Astrocyte (in vitro differentiated cells and primary cell): Measurements from ENCODE around the gene RPS21. TPM values are rescaled to one million over a fixed set of nuclear protein-coding genes. Genes with fewer than 3 reads are reported as not detected.

Experiments
- DNase-seq: peaks from one replicate; pipeline ENCODE4 v3.0.0-alpha.2; 2010; ENCODE audit warnings: low read depth
- FAIRE-seq: peaks from 2 replicates; lab custom pipeline; 2011; peaks lifted over from hg19 to GRCh38; lab: Jason Lieb, UNC
- H2AFZ ChIP-seq: 2 replicates; pipeline ENCODE4 v1.6.0; 2012; ENCODE audit warnings: low read depth, low read length, inconsistent platforms
- H3K27ac ChIP-seq: 2 replicates; pipeline ENCODE4 v1.5.1; 2011; ENCODE audit warnings: low read depth, low read length, inconsistent platforms
- H3K27me3 ChIP-seq: 2 replicates; pipeline ENCODE4 v1.6.0; 2011; ENCODE audit warnings: low read length, inconsistent platforms; ENCODE audit not compliant: insufficient read depth
- H3K36me3 ChIP-seq: 2 replicates; pipeline ENCODE4 v1.5.1; 2011; ENCODE audit warnings: low read length, inconsistent platforms; ENCODE audit not compliant: insufficient read depth
- H3K4me1 ChIP-seq: 2 replicates; pipeline ENCODE4 v1.5.1; 2011; ENCODE audit warnings: low read length, inconsistent platforms; ENCODE audit not compliant: insufficient read depth
- H3K4me2 ChIP-seq: 2 replicates; pipeline ENCODE4 v1.6.0; 2012; ENCODE audit warnings: low read length, inconsistent platforms
- H3K4me3 ChIP-seq: 2 replicates; pipeline ENCODE4 v1.5.1; 2011; ENCODE audit warnings: low read depth, mild to moderate bottlenecking, low read length, inconsistent platforms; ENCODE audit not compliant: insufficient read depth
- H3K79me2 ChIP-seq: 2 replicates; pipeline ENCODE4 v1.6.0; 2012; ENCODE audit warnings: mild to moderate bottlenecking, low read length, inconsistent platforms; ENCODE audit not compliant: insufficient read depth
- H3K9ac ChIP-seq: 2 replicates; pipeline ENCODE4 v1.6.0; 2012; ENCODE audit warnings: mild to moderate bottlenecking, low read length, inconsistent platforms
- H3K9me3 ChIP-seq: 2 replicates; pipeline ENCODE4 v1.5.1; 2012; ENCODE audit warnings: low read depth, mild to moderate bottlenecking, low read length, inconsistent platforms; ENCODE audit not compliant: insufficient read depth
- H4K20me1 ChIP-seq: 2 replicates; pipeline ENCODE4 v1.6.0; 2012; ENCODE audit warnings: low read length, inconsistent platforms; ENCODE audit not compliant: insufficient read depth
- H3K27ac Mint-ChIP-seq: one replicate; pipeline ENCODE4 v1.8.0; 2021; ENCODE audit warnings: mild to moderate bottlenecking, mixed read lengths; ENCODE audit not compliant: unreplicated experiment
- H3K27me3 Mint-ChIP-seq: one replicate; pipeline ENCODE4 v1.8.0; 2021; ENCODE audit warnings: low read depth, mixed read lengths; ENCODE audit not compliant: unreplicated experiment
- H3K36me3 Mint-ChIP-seq: one replicate; pipeline ENCODE4 v1.8.0; 2021; ENCODE audit warnings: low read depth, mixed read lengths; ENCODE audit not compliant: unreplicated experiment
- H3K4me1 Mint-ChIP-seq: one replicate; pipeline ENCODE4 v1.8.0; 2021; ENCODE audit warnings: low read depth, mixed read lengths; ENCODE audit not compliant: unreplicated experiment
- H3K4me3 Mint-ChIP-seq: one replicate; pipeline ENCODE4 v1.8.0; 2021; ENCODE audit warnings: mild to moderate bottlenecking, moderate library complexity, mixed read lengths; ENCODE audit not compliant: unreplicated experiment
- H3K9me3 Mint-ChIP-seq: one replicate; pipeline ENCODE4 v1.8.0; 2021; ENCODE audit warnings: mild to moderate bottlenecking, mixed read lengths; ENCODE audit not compliant: unreplicated experiment
- CTCF ChIP-seq: IDR thresholded peaks from 2 replicates; pipeline ENCODE4 v1.5.1; 2011; ENCODE audit warnings: low read depth, mild to moderate bottlenecking, inconsistent platforms, low read length, moderate library complexity; ENCODE audit not compliant: insufficient read depth
- EZH2 ChIP-seq: IDR thresholded peaks from 2 replicates; pipeline ENCODE4 v1.6.1; 2012; ENCODE audit warnings: mild to moderate bottlenecking, low read length, inconsistent platforms; ENCODE audit not compliant: insufficient read depth
- total RNA-seq: library from RNA; stranded (reverse); gene quantifications from 2 replicates; pipeline ENCODE4 v1.2.1, GENCODE V29; 2021

The RPS21 gene
- total RNA-seq, 1 donor from 2014 or later = 1,251 TPM

GRCh38 chr20:62394248-62395245 lies 7.6 kb downstream of the RPS21 start:
- Histone ChIP-seq H3K27me3 (no peaks in the 10 kb centered on the region), H3K36me3 (peaks cover 4% of the 10 kb centered on the region), H3K79me2 (peaks cover 3% of the 10 kb centered on the region), H2AFZ (no peak overlapping the region), H3K4me3 (no peak overlapping the region), H3K4me1 (no peaks in the 10 kb centered on the region), H3K9me3 (no peaks in the 10 kb centered on the region), H3K4me2 (no peak overlapping the region), H4K20me1 (peaks cover 16% of the 10 kb centered on the region), H3K27ac (no peak overlapping the region), H3K9ac (no peak overlapping the region)
- no peak for DNase-seq
- Mint-ChIP-seq H3K4me1 (no peaks in the 10 kb centered on the region), H3K36me3 (peaks cover 4% of the 10 kb centered on the region), H3K9me3 (no peaks in the 10 kb centered on the region), H3K4me3 (no peak overlapping the region), H3K27me3 (no peaks in the 10 kb centered on the region), H3K27ac (no peak overlapping the region)
- TF ChIP-seq CTCF = no peak
- TF ChIP-seq EZH2 = no peak
- FAIRE-seq = no peak

- Histone ChIP-seq H3K9me3 (no peaks in the 10 kb centered on the region), H3K27me3 (no peaks in the 10 kb centered on the region), H4K20me1 (peaks cover 6% of the 10 kb centered on the region), H3K9ac (no peak overlapping the region), H3K4me2 (no peak overlapping the region), H2AFZ (no peak overlapping the region), H3K4me3 (no peak overlapping the region), H3K4me1 (no peaks in the 10 kb centered on the region), H3K27ac (no peak overlapping the region), H3K79me2 (no peaks in the 10 kb centered on the region), H3K36me3 (no peaks in the 10 kb centered on the region)
- no peaks in the 10 kb centered on the region for H3K9me3 Mint-ChIP-seq
- no peak overlapping the region for H3K27ac Mint-ChIP-seq
- no peak for FAIRE-seq
- no peak for DNase-seq
- H3K36me3 Mint-ChIP-seq = peaks cover 3% of the 10 kb centered on the region
- no peak for TF ChIP-seq CTCF
- no peak for TF ChIP-seq EZH2
- no peaks in the 10 kb centered on the region for H3K27me3 Mint-ChIP-seq
- H3K4me1 Mint-ChIP-seq = no peaks in the 10 kb centered on the region
- no peak overlapping the region for H3K4me3 Mint-ChIP-seq
These were observed 8.7 kb downstream of the RPS21 start for GRCh38 chr20:62395311-62396242.
